GM12801 (cell line): ENCODE data around the gene RPA3.

ENCODE experiments used
- CTCF ChIP-seq: IDR thresholded peaks from one replicate; pipeline ENCODE4 v1.5.1; 2011; ENCODE audit warnings: control low read depth; ENCODE audit not compliant: insufficient read length; ENCODE audit errors: extremely low read depth

Gene RPA3

DNA sequence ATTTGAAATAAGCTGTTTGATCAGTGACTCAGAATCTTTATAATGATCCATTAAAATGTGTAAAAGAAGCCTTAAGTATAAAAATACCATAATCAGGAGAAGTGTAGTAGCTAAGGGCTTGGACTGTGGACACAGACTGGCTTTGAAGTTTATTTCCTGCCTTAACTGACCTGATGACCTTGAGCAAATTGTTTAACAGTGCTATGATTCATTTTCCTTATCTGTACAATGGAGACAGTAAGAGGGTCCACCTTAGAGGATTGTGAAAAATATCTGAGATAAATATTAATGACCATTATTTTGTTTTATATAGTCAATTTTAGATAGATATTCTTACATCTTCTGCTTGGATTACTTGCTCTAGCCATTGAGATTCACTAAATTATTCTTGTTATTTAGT, 13.3 kb upstream of the RPA3 start:
- no peak for TF ChIP-seq CTCF

DNA sequence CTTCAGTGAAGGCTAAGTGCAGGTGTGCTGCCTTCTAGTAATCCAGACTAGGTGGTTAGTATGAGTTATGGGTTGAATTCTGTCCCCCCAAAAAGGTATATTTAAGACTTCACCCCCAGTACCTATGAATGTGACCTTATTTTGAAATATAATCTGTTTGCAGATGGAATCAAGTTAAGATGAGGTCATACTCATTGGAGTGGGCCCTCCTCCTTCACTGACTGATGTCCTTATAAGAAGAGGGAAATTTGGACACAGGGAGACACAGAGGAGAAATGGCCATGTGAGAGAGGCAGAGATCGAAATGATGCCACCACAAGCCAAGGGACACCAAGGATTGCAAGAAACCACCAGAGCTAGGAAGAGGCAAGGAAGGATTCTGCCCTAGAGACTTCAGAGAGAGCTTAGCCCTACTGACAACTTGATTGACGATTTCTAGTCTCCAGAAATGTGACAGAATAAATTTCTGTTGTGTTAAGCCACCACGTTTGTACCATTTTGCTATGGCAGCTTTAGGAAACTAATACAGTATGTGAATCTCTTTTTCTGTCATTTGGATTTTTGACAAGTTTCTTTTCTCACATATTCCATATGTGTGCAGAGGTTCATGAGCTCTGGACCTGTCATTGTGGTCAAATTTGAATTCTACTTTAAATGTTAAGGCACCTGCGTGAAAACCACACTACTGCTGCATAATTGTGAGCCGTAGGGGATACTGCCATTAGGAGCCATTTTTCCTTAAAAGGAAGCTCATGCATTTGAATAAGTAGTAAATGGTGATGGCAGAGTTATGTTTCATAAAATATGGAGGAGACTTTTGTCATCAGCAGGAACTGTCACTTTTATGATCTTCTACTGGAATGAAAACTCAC, 2.6 kb upstream of the RPA3 start:
- no peak for TF ChIP-seq CTCF

GRCh38 chr7:7720193-7720592, 1.8 kb upstream of the RPA3 start:
- TF ChIP-seq CTCF, result no peak

DNA sequence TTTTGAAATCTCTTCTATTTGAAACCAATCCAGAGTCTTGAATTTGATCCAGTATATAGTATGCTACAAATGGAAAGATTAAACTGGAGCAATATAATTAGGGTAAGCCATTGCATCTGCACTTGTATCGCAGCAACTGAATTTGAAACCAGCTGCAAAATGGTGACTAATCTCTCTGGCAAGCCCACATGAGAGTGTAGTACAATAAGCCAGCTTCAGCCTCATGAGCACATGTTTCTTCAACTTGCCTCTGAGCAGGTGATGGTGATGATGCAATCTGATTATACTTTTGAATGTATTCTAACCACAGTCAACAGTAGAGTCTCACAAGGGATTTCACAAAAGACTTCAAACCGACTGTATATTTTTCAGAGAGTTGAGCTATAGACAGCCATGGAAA, 829 bp upstream of the RPA3 start:
- TF ChIP-seq CTCF, result no peak

GRCh38 chr7:7713730-7714129, 4.7 kb downstream of the RPA3 start:
- TF ChIP-seq CTCF, result no peak

DNA sequence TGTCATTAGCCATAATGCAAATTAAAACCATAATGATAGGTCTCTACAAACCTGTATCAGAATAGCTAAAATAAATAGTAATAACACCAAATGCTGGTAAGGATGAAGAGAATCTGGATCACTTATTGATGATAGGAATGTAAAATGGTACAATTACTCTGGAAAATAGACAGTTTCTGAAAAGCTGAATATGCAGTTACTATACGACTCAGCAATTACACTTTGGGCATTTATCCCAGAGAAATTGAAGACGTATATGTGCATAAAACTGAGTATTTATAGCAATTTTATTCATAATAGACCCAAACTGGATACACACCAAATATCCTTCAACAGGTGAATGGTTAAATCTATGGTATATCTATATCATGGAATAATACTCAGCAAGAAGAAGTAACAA, 7.9 kb downstream of the RPA3 start:
- no peak for TF ChIP-seq CTCF

DNA sequence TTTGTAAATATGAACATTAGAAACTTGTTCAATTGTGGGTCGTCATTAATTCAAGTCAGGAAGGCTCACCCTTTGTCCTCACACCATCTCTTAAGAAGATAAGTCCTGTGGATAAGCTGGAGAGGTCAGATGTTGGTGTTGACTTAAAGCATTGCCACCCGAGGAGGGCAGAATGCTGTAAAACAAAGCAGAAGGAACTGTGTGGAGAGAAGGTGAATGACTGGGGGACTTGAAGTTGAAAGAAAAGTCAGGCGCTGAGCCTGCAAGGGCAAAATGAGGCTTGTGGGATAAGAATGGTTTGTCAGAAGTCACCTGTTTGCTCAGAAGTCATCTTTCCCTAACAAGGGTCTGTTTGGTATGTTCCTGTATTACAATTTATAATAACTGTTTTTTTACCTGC, 9.1 kb downstream of the RPA3 start:
- no peak for TF ChIP-seq CTCF
